HEK293 (cell line): ENCODE data around the gene RASGRF2.

ENCODE experiments used
- CTCF ChIA-PET: fragments of 350-600 bp; formaldehyde crosslinking; extraction: SDS; loops from one replicate; lab custom pipeline; 2021; ENCODE audit warnings: antibody characterized with exemption; lab: Yijun Ruan, JAX
- POLR2A ChIA-PET: fragments of 300-600 bp; formaldehyde crosslinking; extraction: SDS; loops from one replicate; lab custom pipeline; 2020; ENCODE audit warnings: antibody characterized with exemption, inconsistent platforms; lab: Yijun Ruan, JAX
- H3K27ac ChIP-seq: fragments of 200-500 bp; sonication (Bioruptor generic); 2 replicates; pipeline ENCODE4 v1.5.1; 2014; ENCODE audit warnings: low read depth, low read length, control low read depth, inconsistent platforms; ENCODE audit errors: extremely low read depth
- H3K36me3 ChIP-seq, 2 experiments: fragments of 200-500 bp in 1 of 2; sonication (Bioruptor generic) in 1 of 2; 1 replicate in 1 of 2; 2 replicates in 1 of 2; pipeline ENCODE4 v1.5.1; 2014 to 2017; ENCODE audit warnings: inconsistent platforms in 2 of 2, low read length in 2 of 2; ENCODE audit not compliant: control insufficient read depth in 2 of 2, insufficient read depth in 1 of 2
- H3K4me1 ChIP-seq: fragments of 200-500 bp; sonication (Bioruptor generic); 2 replicates; pipeline ENCODE4 v1.5.1; 2014; ENCODE audit warnings: mild to moderate bottlenecking, low read length, inconsistent platforms; ENCODE audit not compliant: control insufficient read depth, insufficient read depth
- H3K4me3 ChIP-seq: 2 replicates; pipeline ENCODE4 v1.5.1; 2011; ENCODE audit warnings: low read depth, mild to moderate bottlenecking, control low read depth, low read length, moderate library complexity
- H3K9me3 ChIP-seq: fragments of 200-500 bp; sonication (Bioruptor generic); 2 replicates; pipeline ENCODE4 v1.5.1; 2014; ENCODE audit warnings: low read depth, low read length, inconsistent platforms; ENCODE audit not compliant: control insufficient read depth, insufficient read depth
- KLF1 ChIP-seq: fragments of 450-650 bp; formaldehyde crosslinking; IDR thresholded peaks from 2 replicates; pipeline ENCODE4 v1.5.1; 2016; ENCODE audit warnings: missing biosample characterization, missing genetic modification characterization
- PBX3 ChIP-seq: sonication (generic); formaldehyde crosslinking; IDR thresholded peaks from 2 replicates; pipeline ENCODE4 v1.8.1; 2022; ENCODE audit warnings: mild to moderate bottlenecking, moderate library complexity, missing genetic modification reagents
- SETDB1 ChIP-seq: IDR thresholded peaks from one replicate; pipeline ENCODE4 v1.6.1; 2017; ENCODE audit warnings: mild to moderate bottlenecking, low read length, moderate library complexity, mixed read lengths; ENCODE audit not compliant: insufficient read length
- SP3 ChIP-seq: fragments of 450-650 bp; formaldehyde crosslinking; IDR thresholded peaks from 2 replicates; pipeline ENCODE4 v1.5.1; 2016; ENCODE audit warnings: missing biosample characterization, missing genetic modification characterization
- TRIM28 ChIP-seq: IDR thresholded peaks from 2 replicates; pipeline ENCODE4 v1.6.1; 2011; ENCODE audit warnings: low read length, control low read depth, borderline replicate concordance
- ZBTB44 ChIP-seq: fragments of 450-650 bp; IDR thresholded peaks from 2 replicates; pipeline ENCODE4 v1.5.1; 2018; ENCODE audit warnings: missing biosample characterization, mild to moderate bottlenecking, missing genetic modification characterization
- ZNF121 ChIP-seq: fragments of 450-650 bp; formaldehyde crosslinking; IDR thresholded peaks from 2 replicates; pipeline ENCODE4 v1.5.1; 2016; ENCODE audit warnings: missing biosample characterization, missing genetic modification characterization
- ZNF19 ChIP-seq: fragments of 450-650 bp; formaldehyde crosslinking; IDR thresholded peaks from 2 replicates; pipeline ENCODE4; 2016; ENCODE audit warnings: missing biosample characterization, missing genetic modification characterization, low read depth
- ZNF280C ChIP-seq: fragments of 450-650 bp; formaldehyde crosslinking; IDR thresholded peaks from 2 replicates; pipeline ENCODE4 v1.5.1; 2016; ENCODE audit warnings: missing biosample characterization, missing genetic modification characterization
- ZNF366 ChIP-seq: fragments of 450-650 bp; formaldehyde crosslinking; conservative IDR thresholded peaks from 2 replicates; pipeline ENCODE4 v1.5.1; 2016; ENCODE audit warnings: missing biosample characterization, missing genetic modification characterization
- ZNF426 ChIP-seq: fragments of 450-650 bp; formaldehyde crosslinking; IDR thresholded peaks from 2 replicates; pipeline ENCODE4 v1.5.1; 2017; ENCODE audit warnings: missing biosample characterization, missing genetic modification characterization, mild to moderate bottlenecking, inconsistent platforms, moderate library complexity
- ZNF555 ChIP-seq: fragments of 450-650 bp; formaldehyde crosslinking; conservative IDR thresholded peaks from 2 replicates; pipeline ENCODE4 v1.5.1; 2017; ENCODE audit warnings: missing biosample characterization, mild to moderate bottlenecking, missing genetic modification characterization, inconsistent platforms
- ZNF560 ChIP-seq: fragments of 450-650 bp; formaldehyde crosslinking; IDR thresholded peaks from 2 replicates; pipeline ENCODE4 v1.5.1; 2017; ENCODE audit warnings: missing biosample characterization, missing genetic modification characterization, borderline replicate concordance
- ZNF837 ChIP-seq: fragments of 450-650 bp; formaldehyde crosslinking; IDR thresholded peaks from 2 replicates; pipeline ENCODE4 v1.5.1; 2016; ENCODE audit warnings: missing biosample characterization, missing genetic modification characterization
- TF ChIP-seq, protein P1 (sequence below): fragments of 450-650 bp; formaldehyde crosslinking; IDR thresholded peaks from 2 replicates; pipeline ENCODE4 v1.5.0; 2017; ENCODE audit warnings: missing biosample characterization, missing genetic modification characterization, borderline replicate concordance
- TF ChIP-seq, protein P2 (sequence below): fragments of 450-650 bp; formaldehyde crosslinking; IDR thresholded peaks from 2 replicates; pipeline ENCODE4 v1.5.1; 2016; ENCODE audit warnings: missing biosample characterization, missing genetic modification characterization

Gene RASGRF2

DNA sequence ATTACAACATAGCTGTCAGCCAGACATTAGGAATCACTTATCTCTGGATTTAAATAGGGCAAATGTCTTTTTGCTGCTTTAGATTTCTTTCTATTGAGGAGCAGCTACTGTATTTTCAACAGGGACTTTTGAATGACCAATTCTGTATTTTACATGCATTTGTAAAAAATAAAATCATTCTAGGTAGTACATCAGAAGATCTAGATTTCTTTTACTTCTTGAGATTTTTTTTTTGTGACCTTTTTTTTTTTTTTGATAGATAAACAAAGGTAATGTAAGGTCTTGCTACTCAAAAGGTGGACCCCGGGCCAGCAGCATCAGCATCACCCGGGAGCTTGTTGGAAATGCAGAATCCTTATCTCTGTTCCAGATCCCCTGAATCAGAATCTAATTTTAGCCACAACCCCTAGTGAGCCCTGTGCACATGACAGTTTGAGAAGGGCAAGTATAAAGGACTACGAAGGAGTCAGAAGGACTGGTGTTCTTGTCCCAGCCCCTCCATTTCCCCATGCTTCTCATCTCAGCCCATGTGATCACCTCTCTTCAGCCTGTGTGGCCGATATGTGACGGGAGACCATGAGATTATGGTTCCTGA is 235.3 kb downstream of the RASGRF2 start:
- ChIA-PET POLR2A (no interaction called here), CTCF (interaction anchor here (0.5 to 3.4 kb wide), 38 partner anchors 9 to 1319 kb away, joined by 3 to 34 read pairs (median 4); no protein-coding TSS in a partner anchor)
- TF ChIP-seq PBX3 (CRISPR knock-in tag) (no peak), ZNF280C (tag by site-specific recombination) (no peak), ZNF555 (tag by site-specific recombination) (no peak), ZNF837 (tag by site-specific recombination) (no peak)

GRCh38 chr5:81202655-81203054 is 242.5 kb downstream of the RASGRF2 start:
- CTCF ChIA-PET, result interaction anchor here (1.4 to 4.7 kb wide), 3 partner anchors 8 to 97 kb away, joined by 4 to 34 read pairs (median 5); no protein-coding TSS in a partner anchor
- no peaks in the 10 kb centered on the region for H3K9me3 ChIP-seq
- no peaks in the 10 kb centered on the region for H3K36me3 ChIP-seq
- H3K27ac ChIP-seq, result no peak overlapping the region
- POLR2A ChIA-PET, result no interaction called here
- H3K4me3 ChIP-seq, result no peak overlapping the region
- H3K4me1 ChIP-seq, result no peaks in the 10 kb centered on the region
- TF ChIP-seq SETDB1 (no peak), ZNF121 (no peak), ZNF560 (tag by site-specific recombination) (no peak), TRIM28 (no peak), SP3 (no peak), ZNF426 (tag by site-specific recombination) (no peak), ZBTB44 (tag by site-specific recombination) (no peak), ZNF19 (no peak), ZNF366 (tag by site-specific recombination) (no peak), KLF1 (tag by site-specific recombination) (no peak)
- TF ChIP-seq, protein P1, sequence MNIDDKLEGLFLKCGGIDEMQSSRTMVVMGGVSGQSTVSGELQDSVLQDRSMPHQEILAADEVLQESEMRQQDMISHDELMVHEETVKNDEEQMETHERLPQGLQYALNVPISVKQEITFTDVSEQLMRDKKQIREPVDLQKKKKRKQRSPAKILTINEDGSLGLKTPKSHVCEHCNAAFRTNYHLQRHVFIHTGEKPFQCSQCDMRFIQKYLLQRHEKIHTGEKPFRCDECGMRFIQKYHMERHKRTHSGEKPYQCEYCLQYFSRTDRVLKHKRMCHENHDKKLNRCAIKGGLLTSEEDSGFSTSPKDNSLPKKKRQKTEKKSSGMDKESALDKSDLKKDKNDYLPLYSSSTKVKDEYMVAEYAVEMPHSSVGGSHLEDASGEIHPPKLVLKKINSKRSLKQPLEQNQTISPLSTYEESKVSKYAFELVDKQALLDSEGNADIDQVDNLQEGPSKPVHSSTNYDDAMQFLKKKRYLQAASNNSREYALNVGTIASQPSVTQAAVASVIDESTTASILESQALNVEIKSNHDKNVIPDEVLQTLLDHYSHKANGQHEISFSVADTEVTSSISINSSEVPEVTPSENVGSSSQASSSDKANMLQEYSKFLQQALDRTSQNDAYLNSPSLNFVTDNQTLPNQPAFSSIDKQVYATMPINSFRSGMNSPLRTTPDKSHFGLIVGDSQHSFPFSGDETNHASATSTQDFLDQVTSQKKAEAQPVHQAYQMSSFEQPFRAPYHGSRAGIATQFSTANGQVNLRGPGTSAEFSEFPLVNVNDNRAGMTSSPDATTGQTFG (tag by site-specific recombination), result no peak
- TF ChIP-seq, protein P2, sequence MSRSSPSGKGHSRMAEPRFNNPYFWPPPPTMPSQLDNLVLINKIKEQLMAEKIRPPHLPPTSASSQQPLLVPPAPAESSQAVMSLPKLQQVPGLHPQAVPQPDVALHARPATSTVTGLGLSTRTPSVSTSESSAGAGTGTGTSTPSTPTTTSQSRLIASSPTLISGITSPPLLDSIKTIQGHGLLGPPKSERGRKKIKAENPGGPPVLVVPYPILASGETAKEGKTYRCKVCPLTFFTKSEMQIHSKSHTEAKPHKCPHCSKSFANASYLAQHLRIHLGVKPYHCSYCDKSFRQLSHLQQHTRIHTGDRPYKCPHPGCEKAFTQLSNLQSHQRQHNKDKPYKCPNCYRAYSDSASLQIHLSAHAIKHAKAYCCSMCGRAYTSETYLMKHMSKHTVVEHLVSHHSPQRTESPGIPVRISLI (tag by site-specific recombination), result no peak
- TF ChIP-seq, all 188 proteins: peak for 0

More for the DNA sequence above, 235.3 kb downstream of the RASGRF2 start:
- Histone ChIP-seq H3K4me3 (no peak overlapping the region), H3K9me3 (no peaks in the 10 kb centered on the region), H3K4me1 (no peaks in the 10 kb centered on the region), H3K36me3 (no peaks in the 10 kb centered on the region), H3K27ac (no peak overlapping the region)
